Activated T-cell treated with anti-CD3 and anti-CD28 coated beads, Interleukin-2, amount 50 U/mL, for 72 hours (primary cell): ENCODE data around the gene EVC. TPM values are rescaled to one million over a fixed set of nuclear protein-coding genes. Genes with fewer than 3 reads are reported as not detected.

ENCODE experiments used
- ATAC-seq, 2 donors: fragments of 150-1000 bp; cut with Tn5 transposase; replicated peaks in 1 of 2; 2 replicates each; pipeline ENCODE4 v1.10.0; 2021; ENCODE audit warnings: moderate library complexity in 2 of 2, mild to moderate bottlenecking in 1 of 2
- DNase-seq, 2 donors: peaks; one replicate each; pipeline ENCODE4 v3.0.0; 2021 to 2022; ENCODE audit warnings: mixed read lengths in 1 of 2
- H3K27ac Mint-ChIP-seq: one replicate; pipeline ENCODE4 v1.8.0; 2022; ENCODE audit warnings: mild to moderate bottlenecking, moderate library complexity, mixed read lengths
- H3K27me3 Mint-ChIP-seq: one replicate; pipeline ENCODE4 v1.8.0; 2022; ENCODE audit warnings: low read depth, mixed read lengths
- H3K36me3 Mint-ChIP-seq, 2 donors: one replicate each; pipeline ENCODE4 v1.8.0; 2022; ENCODE audit warnings: mixed read lengths in 2 of 2, mild to moderate bottlenecking in 1 of 2; ENCODE audit not compliant: insufficient read depth in 2 of 2
- H3K4me1 Mint-ChIP-seq: one replicate; pipeline ENCODE4 v1.8.0; 2022; ENCODE audit warnings: low read depth, mixed read lengths
- H3K4me3 Mint-ChIP-seq, 2 donors: one replicate each; pipeline ENCODE4 v1.8.0; 2022; ENCODE audit warnings: mild to moderate bottlenecking in 2 of 2, mixed read lengths in 2 of 2, moderate library complexity in 2 of 2
- H3K9me3 Mint-ChIP-seq, 2 donors: one replicate each; pipeline ENCODE4 v1.8.0; 2022; ENCODE audit warnings: mixed read lengths in 2 of 2
- total RNA-seq, 2 donors: library from RNA; stranded (reverse); gene quantifications; one replicate each; pipeline ENCODE4 v1.2.3, GENCODE V29; 2022

EVC gene
- total RNA-seq, 2 donors from 2014 or later, result 0.60 to 3.5 TPM

GRCh38 chr4:5747738-5748375, 36.9 kb downstream of the EVC start:
- no peaks in the 10 kb centered on the region for H3K36me3 Mint-ChIP-seq
- no peaks in the 10 kb centered on the region for H3K27me3 Mint-ChIP-seq
- H3K9me3 Mint-ChIP-seq, result peaks cover 0 to 3% of the 10 kb centered on the region in 2 donors
- DNase-seq (no peak), ATAC-seq (no peak)
- H3K27ac Mint-ChIP-seq, result no peak overlapping the region
- no peak overlapping the region for H3K4me3 Mint-ChIP-seq
- H3K4me1 Mint-ChIP-seq, result no peaks in the 10 kb centered on the region

GRCh38 chr4:5749568-5749967, 38.6 kb downstream of the EVC start:
- Mint-ChIP-seq H3K27me3 (no peaks in the 10 kb centered on the region), H3K4me3 (no peak overlapping the region), H3K9me3 (peaks cover 0 to 3% of the 10 kb centered on the region in 2 donors), H3K4me1 (no peaks in the 10 kb centered on the region), H3K36me3 (no peaks in the 10 kb centered on the region), H3K27ac (no peak overlapping the region)
- ATAC-seq (no peak), DNase-seq (no peak)

GRCh38 chr4:5750052-5750945, 39.3 kb downstream of the EVC start:
- DNase-seq, result no peak
- no peaks in the 10 kb centered on the region for H3K36me3 Mint-ChIP-seq
- H3K4me1 Mint-ChIP-seq, result no peaks in the 10 kb centered on the region
- H3K4me3 Mint-ChIP-seq, result no peak overlapping the region
- no peak overlapping the region for H3K27ac Mint-ChIP-seq
- no peak for ATAC-seq
- H3K27me3 Mint-ChIP-seq, result no peaks in the 10 kb centered on the region
- H3K9me3 Mint-ChIP-seq, result peaks cover 0 to 3% of the 10 kb centered on the region in 2 donors

GRCh38 chr4:5750946-5751665, 40.1 kb downstream of the EVC start:
- H3K36me3 Mint-ChIP-seq, result no peaks in the 10 kb centered on the region
- H3K9me3 Mint-ChIP-seq, result peaks cover 0 to 3% of the 10 kb centered on the region in 2 donors
- no peak for DNase-seq
- no peak for ATAC-seq
- H3K4me1 Mint-ChIP-seq, result no peaks in the 10 kb centered on the region
- no peak overlapping the region for H3K4me3 Mint-ChIP-seq
- H3K27me3 Mint-ChIP-seq, result no peaks in the 10 kb centered on the region
- H3K27ac Mint-ChIP-seq, result no peak overlapping the region

- no peak overlapping the region for H3K4me3 Mint-ChIP-seq
- H3K36me3 Mint-ChIP-seq, result no peaks in the 10 kb centered on the region
- ATAC-seq (no peak), DNase-seq (no peak)
- H3K9me3 Mint-ChIP-seq, result no peaks in the 10 kb centered on the region
- H3K27me3 Mint-ChIP-seq, result no peaks in the 10 kb centered on the region
- no peaks in the 10 kb centered on the region for H3K4me1 Mint-ChIP-seq
- H3K27ac Mint-ChIP-seq, result no peak overlapping the region
These were observed 40.8 kb downstream of the EVC start for GRCh38 chr4:5751666-5752375.

GRCh38 chr4:5752376-5753184, 41.6 kb downstream of the EVC start:
- ATAC-seq (no peak), DNase-seq (no peak)
- Mint-ChIP-seq H3K27ac (no peak overlapping the region), H3K4me3 (no peak overlapping the region), H3K36me3 (no peaks in the 10 kb centered on the region), H3K27me3 (no peaks in the 10 kb centered on the region), H3K9me3 (no peaks in the 10 kb centered on the region), H3K4me1 (no peaks in the 10 kb centered on the region)

GRCh38 chr4:5753366-5753765, 42.4 kb downstream of the EVC start:
- no peak for DNase-seq
- Mint-ChIP-seq H3K9me3 (no peaks in the 10 kb centered on the region), H3K4me3 (no peak overlapping the region), H3K36me3 (no peaks in the 10 kb centered on the region), H3K27me3 (no peaks in the 10 kb centered on the region), H3K27ac (no peak overlapping the region), H3K4me1 (peaks cover 6% of the 10 kb centered on the region)
- ATAC-seq, result no peak

- Mint-ChIP-seq H3K27me3 (no peaks in the 10 kb centered on the region), H3K9me3 (no peaks in the 10 kb centered on the region), H3K4me3 (no peak overlapping the region), H3K36me3 (no peaks in the 10 kb centered on the region), H3K4me1 (peaks cover 12% of the 10 kb centered on the region), H3K27ac (no peak overlapping the region)
- ATAC-seq (no peak), DNase-seq (no peak)
These were observed 42.9 kb downstream of the EVC start for GRCh38 chr4:5753766-5754528.

- Mint-ChIP-seq H3K36me3 (no peaks in the 10 kb centered on the region), H3K27ac (no peak overlapping the region), H3K9me3 (no peaks in the 10 kb centered on the region), H3K4me3 (no peak overlapping the region), H3K27me3 (no peaks in the 10 kb centered on the region), H3K4me1 (peaks cover 14% of the 10 kb centered on the region)
- ATAC-seq, result no peak
- no peak for DNase-seq
These were observed 43.5 kb downstream of the EVC start for GRCh38 chr4:5754529-5754881.

GRCh38 chr4:5755161-5755560, 44.2 kb downstream of the EVC start:
- Mint-ChIP-seq H3K4me1 (peaks cover 14% of the 10 kb centered on the region), H3K27ac (no peak overlapping the region), H3K9me3 (peaks cover 0 to under 1% of the 10 kb centered on the region in 2 donors), H3K27me3 (no peaks in the 10 kb centered on the region), H3K36me3 (no peaks in the 10 kb centered on the region), H3K4me3 (no peak overlapping the region)
- ATAC-seq (no peak), DNase-seq (no peak)

- peaks cover 14% of the 10 kb centered on the region for H3K4me1 Mint-ChIP-seq
- DNase-seq, result no peak
- H3K9me3 Mint-ChIP-seq, result peaks cover 0 to 2% of the 10 kb centered on the region in 2 donors
- H3K27me3 Mint-ChIP-seq, result no peaks in the 10 kb centered on the region
- ATAC-seq, result no peak
- H3K4me3 Mint-ChIP-seq, result no peak overlapping the region
- H3K36me3 Mint-ChIP-seq, result no peaks in the 10 kb centered on the region
- H3K27ac Mint-ChIP-seq, result no peak overlapping the region
These were observed 44.7 kb downstream of the EVC start for GRCh38 chr4:5755679-5756078.

GRCh38 chr4:5756271-5756670, 45.3 kb downstream of the EVC start:
- ATAC-seq (no peak), DNase-seq (no peak)
- Mint-ChIP-seq H3K27ac (no peak overlapping the region), H3K4me3 (no peak overlapping the region), H3K9me3 (peaks cover 0 to 2% of the 10 kb centered on the region in 2 donors), H3K36me3 (no peaks in the 10 kb centered on the region), H3K27me3 (no peaks in the 10 kb centered on the region), H3K4me1 (peaks cover 14% of the 10 kb centered on the region)
